ENCODE measurements around the gene ADAMTSL2.

The ADAMTSL2 gene

DNA sequence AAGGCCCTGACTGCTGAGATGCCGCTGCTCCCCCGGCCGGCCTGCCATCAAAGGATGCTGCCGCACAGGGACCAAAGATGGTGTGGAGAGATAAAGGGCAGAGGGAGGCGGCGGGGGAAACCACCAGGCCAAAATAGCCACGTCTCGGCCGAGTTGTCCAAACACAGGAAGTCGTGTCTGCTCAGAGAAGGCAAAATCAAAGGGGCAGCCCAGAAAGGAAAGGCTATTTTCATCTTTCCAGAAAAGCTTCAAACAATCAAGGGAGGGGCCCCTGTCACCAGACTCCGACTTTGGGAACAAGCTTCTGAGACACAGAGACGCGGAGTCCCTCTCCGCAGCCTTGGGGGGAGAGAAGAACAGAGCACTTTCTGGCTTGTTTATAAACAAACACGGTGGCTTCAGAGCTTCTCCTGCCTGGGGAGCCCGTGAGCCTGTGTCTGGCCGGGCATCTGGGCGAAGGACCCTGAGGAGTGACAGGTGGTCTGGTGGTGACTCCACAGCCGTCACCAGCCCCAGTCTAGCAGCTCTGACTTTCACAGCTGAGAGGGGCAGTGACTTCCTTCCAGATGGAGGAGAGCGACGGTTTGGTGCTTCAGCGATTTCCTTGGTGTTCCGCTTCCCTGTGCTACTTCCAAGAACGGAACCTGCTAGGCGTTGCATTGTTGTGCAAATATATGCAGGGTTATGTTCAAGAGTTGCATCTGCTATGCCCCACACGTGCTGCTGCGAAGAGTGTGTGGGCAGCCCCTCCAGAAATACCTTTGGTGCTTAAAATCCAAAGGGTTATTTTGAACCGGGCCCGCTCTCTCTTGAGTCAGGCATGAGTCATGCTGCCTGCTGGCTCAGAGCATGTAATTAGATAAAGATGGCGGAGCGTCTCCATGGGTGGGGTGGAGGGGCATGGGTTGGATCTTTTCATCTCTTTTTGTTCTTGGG, 24.0 kb downstream of the ADAMTSL2 start:
- no peak; a peak in 1 of 4 replicates for TF ChIP-seq REST (IDR thresholded peaks at IDR 0.05; ENCODE audit: insufficient read depth in 1 of 2, low read depth in 2 of 2, low read length in 2 of 2)
- peak; percentile 45 for TF ChIP-seq FOXP2 (optimal IDR thresholded peaks at IDR 0.05; ENCODE audit: borderline replicate concordance, extremely low read depth, extremely low read length, insufficient read depth)
- TF ChIP-seq SIN3A (IDR thresholded peaks at IDR 0.05; ENCODE audit: borderline replicate concordance, insufficient read depth, low read length), result peak; percentile 49; the same call in 1 of the 2 replicates

GRCh38 chr9:133560311-133560710, 25.8 kb downstream of the ADAMTSL2 start:
- TF ChIP-seq TAF1 (IDR thresholded peaks at IDR 0.05; ENCODE audit: borderline replicate concordance, insufficient read depth, low read length) (no peak), SIN3A (IDR thresholded peaks at IDR 0.05; ENCODE audit: borderline replicate concordance, insufficient read depth, low read length) (no peak), POLR2AphosphoS5 (IDR thresholded peaks at IDR 0.05; ENCODE audit: low read depth, low read length) (no peak), FOXP2 (optimal IDR thresholded peaks at IDR 0.05; ENCODE audit: borderline replicate concordance, extremely low read depth, extremely low read length, insufficient read depth) (no peak), REST (IDR thresholded peaks at IDR 0.05; ENCODE audit: insufficient read depth in 1 of 2, low read depth in 2 of 2, low read length in 2 of 2) (no peak)

GRCh38 chr9:133560944-133561343, 26.4 kb downstream of the ADAMTSL2 start:
- no peak for TF ChIP-seq POLR2AphosphoS5 (IDR thresholded peaks at IDR 0.05; ENCODE audit: low read depth, low read length)
- no peak for TF ChIP-seq TAF1 (IDR thresholded peaks at IDR 0.05; ENCODE audit: borderline replicate concordance, insufficient read depth, low read length)
- no peak for TF ChIP-seq FOXP2 (optimal IDR thresholded peaks at IDR 0.05; ENCODE audit: borderline replicate concordance, extremely low read depth, extremely low read length, insufficient read depth)

DNA sequence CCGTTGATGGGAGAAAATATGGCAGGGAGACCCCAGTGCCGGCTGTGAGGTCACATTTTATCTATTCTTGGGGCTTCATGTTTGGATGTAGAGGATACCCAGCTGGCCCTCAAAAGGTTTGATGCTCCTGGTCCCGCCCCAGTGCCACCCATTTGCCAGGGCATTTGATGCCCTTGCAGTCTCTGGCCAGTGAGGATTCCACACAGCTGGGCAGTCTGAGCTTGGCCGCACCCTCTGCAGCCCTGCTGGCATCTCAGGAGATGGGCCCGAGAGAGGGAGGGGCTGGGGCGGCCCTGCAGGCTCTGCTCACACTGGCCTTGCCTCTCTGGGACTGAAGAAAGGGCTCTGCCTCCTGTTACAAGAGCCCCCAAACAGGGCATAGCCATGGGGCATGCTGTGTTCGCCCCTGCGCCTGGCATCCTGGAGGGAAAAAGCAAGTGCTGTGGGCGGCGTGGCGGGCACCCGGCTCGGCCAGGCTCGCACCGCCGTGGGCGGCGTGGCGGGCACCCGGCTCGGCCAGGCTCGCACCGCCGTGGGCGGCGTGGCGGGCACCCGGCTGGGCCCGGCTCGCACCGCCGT, 27.6 kb downstream of the ADAMTSL2 start:
- TF ChIP-seq FOXP2 (optimal IDR thresholded peaks at IDR 0.05; ENCODE audit: borderline replicate concordance, extremely low read depth, extremely low read length, insufficient read depth) (no peak), REST (IDR thresholded peaks at IDR 0.05; ENCODE audit: insufficient read depth in 1 of 2, low read depth in 2 of 2, low read length in 2 of 2) (no peak), TAF1 (IDR thresholded peaks at IDR 0.05; ENCODE audit: borderline replicate concordance, insufficient read depth, low read length) (no peak), SIN3A (IDR thresholded peaks at IDR 0.05; ENCODE audit: borderline replicate concordance, insufficient read depth, low read length) (no peak), POLR2AphosphoS5 (IDR thresholded peaks at IDR 0.05; ENCODE audit: low read depth, low read length) (no peak)

DNA sequence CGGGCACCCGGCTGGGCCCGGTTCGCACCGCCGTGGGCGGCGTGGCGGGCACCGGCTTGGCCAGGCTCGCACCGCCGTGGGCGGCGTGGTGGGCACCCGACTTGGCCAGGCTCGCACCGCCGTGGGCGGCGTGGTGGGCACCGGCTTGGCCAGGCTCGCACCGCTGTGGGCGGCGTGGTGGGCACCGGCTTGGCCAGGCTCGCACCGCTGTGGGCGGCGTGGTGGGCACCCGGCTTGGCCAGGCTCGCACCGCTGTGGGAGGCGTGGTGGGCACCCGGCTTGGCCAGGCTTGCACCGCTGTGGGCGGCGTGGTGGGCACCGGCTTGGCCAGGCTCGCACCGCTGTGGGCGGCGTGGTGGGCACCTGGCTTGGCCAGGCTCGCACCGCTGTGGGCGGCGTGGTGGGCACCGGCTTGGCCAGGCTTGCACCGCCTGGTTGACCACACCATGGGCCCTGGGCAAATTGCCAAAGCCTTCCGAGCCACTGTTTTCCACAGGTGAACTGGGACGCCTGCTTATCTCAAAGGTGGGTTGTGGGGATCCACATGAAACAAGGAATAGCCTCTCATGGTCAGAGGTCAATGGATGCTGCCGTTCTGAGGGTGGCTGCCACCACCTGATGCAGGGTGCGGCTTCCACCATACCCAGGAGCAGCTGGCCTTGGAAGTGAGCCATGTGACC, 28.2 kb downstream of the ADAMTSL2 start:
- TF ChIP-seq FOXP2 (optimal IDR thresholded peaks at IDR 0.05; ENCODE audit: borderline replicate concordance, extremely low read depth, extremely low read length, insufficient read depth), result no peak
- no peak for TF ChIP-seq REST (IDR thresholded peaks at IDR 0.05; ENCODE audit: insufficient read depth in 1 of 2, low read depth in 2 of 2, low read length in 2 of 2)
- TF ChIP-seq TAF1 (IDR thresholded peaks at IDR 0.05; ENCODE audit: borderline replicate concordance, insufficient read depth, low read length), result no peak
- no peak for TF ChIP-seq SIN3A (IDR thresholded peaks at IDR 0.05; ENCODE audit: borderline replicate concordance, insufficient read depth, low read length)
- no peak for TF ChIP-seq POLR2AphosphoS5 (IDR thresholded peaks at IDR 0.05; ENCODE audit: low read depth, low read length)
